GM23248 (cell line): ENCODE measurements around the gene KCNH3. TPM values are rescaled to one million over a fixed set of nuclear protein-coding genes. Genes with fewer than 3 reads are reported as not detected.

Source experiments
- DNase-seq: peaks from one replicate; pipeline ENCODE4 v3.0.0-alpha.2; 2015
- H2AFZ ChIP-seq: fragments of 200-600 bp; sonication (generic); 2 replicates; pipeline ENCODE4 v1.6.1; 2016; ENCODE audit warnings: antibody characterized with exemption
- H3F3A ChIP-seq: fragments of 200-600 bp; sonication (generic); 2 replicates; pipeline ENCODE4 v1.6.1; 2016; ENCODE audit warnings: mild to moderate bottlenecking, antibody characterized with exemption, mixed run types; ENCODE audit not compliant: insufficient read depth
- H3K27ac ChIP-seq: fragments of 200-600 bp; sonication (generic); 2 replicates; pipeline ENCODE4 v1.5.1; 2016; ENCODE audit warnings: mild to moderate bottlenecking
- H3K27me3 ChIP-seq: fragments of 200-600 bp; sonication (generic); replicated peaks from 2 replicates; pipeline ENCODE4 v1.6.1; 2016; ENCODE audit warnings: mild to moderate bottlenecking; ENCODE audit not compliant: insufficient read depth
- H3K36me3 ChIP-seq: fragments of 200-600 bp; sonication (generic); 2 replicates; pipeline ENCODE4 v1.6.1; 2016; ENCODE audit warnings: low read depth, mild to moderate bottlenecking
- H3K4me1 ChIP-seq: fragments of 200-600 bp; sonication (generic); 2 replicates; pipeline ENCODE4 v1.6.1; 2016; ENCODE audit warnings: mild to moderate bottlenecking; ENCODE audit not compliant: insufficient read depth
- H3K4me2 ChIP-seq: fragments of 200-600 bp; sonication (generic); one replicate; pipeline ENCODE4 v1.6.1; 2016; ENCODE audit warnings: mild to moderate bottlenecking; ENCODE audit not compliant: unreplicated experiment
- H3K4me3 ChIP-seq: fragments of 200-600 bp; sonication (generic); 2 replicates; pipeline ENCODE4 v1.5.1; 2016; ENCODE audit warnings: mild to moderate bottlenecking
- H3K79me2 ChIP-seq: fragments of 200-600 bp; sonication (generic); 2 replicates; pipeline ENCODE4 v1.6.1; 2016; ENCODE audit warnings: mild to moderate bottlenecking; ENCODE audit not compliant: insufficient read depth
- H3K9ac ChIP-seq: fragments of 200-600 bp; sonication (generic); 2 replicates; pipeline ENCODE4 v1.6.1; 2016; ENCODE audit warnings: mild to moderate bottlenecking
- H3K9me2 ChIP-seq: fragments of 200-600 bp; sonication (generic); 2 replicates; pipeline ENCODE4 v1.6.1; 2016; ENCODE audit warnings: mixed run types, mild to moderate bottlenecking, moderate library complexity; ENCODE audit not compliant: insufficient read depth
- H3K9me3 ChIP-seq: fragments of 200-600 bp; sonication (generic); one replicate; pipeline ENCODE4 v1.6.1; 2017; ENCODE audit warnings: low read depth
- H4K20me1 ChIP-seq: fragments of 200-600 bp; sonication (generic); 2 replicates; pipeline ENCODE4 v1.6.0; 2016; ENCODE audit not compliant: insufficient read depth
- EZH2 ChIP-seq: fragments of 200-600 bp; sonication (generic); IDR thresholded peaks from 2 replicates; pipeline ENCODE4 v1.6.1; 2018; ENCODE audit warnings: antibody characterized with exemption, mild to moderate bottlenecking; ENCODE audit not compliant: insufficient read depth, poor library complexity, severe bottlenecking
- EZH2phosphoT487 ChIP-seq: fragments of 200-600 bp; sonication (generic); IDR thresholded peaks from 2 replicates; pipeline ENCODE4 v1.6.1; 2018; ENCODE audit warnings: antibody characterized with exemption, moderate library complexity, mild to moderate bottlenecking, low read depth; ENCODE audit not compliant: insufficient read depth
- WGBS, 2 experiments: methylation state at CpG; one replicate each; pipeline ENCODE4 v1.1.6; 2015 to 2017; ENCODE audit warnings: low lambda C conversion rate in 2 of 2, low coverage in 1 of 2; ENCODE audit errors: missing lambda C conversion rate in 2 of 2; 5-methylcytosine and 5-hydroxymethylcytosine counted together
- in situ Hi-C: fragments of 300-500 bp; cut with MboI; formaldehyde crosslinking; loops from 2 replicates; pipeline ENCODE4 v1.15.0; 2020
- polyA plus RNA-seq: library from polyadenylated mRNA; unstranded; fragments of >200 nt; fragmentation: Nextera tagmentation; extraction: Ambion mirVana; gene quantifications from 2 replicates; pipeline ENCODE4 v1.2.1, GENCODE V29; 2016
- total RNA-seq: library from RNA; depleted of rRNA; stranded (reverse); fragments of >200 nt; shearing (Covaris generic); gene quantifications from 2 replicates; pipeline ENCODE4 v1.2.3, GENCODE V29; 2014

The KCNH3 gene
- total and polyA plus RNA-seq, 2 experiments from 2014 or later, result 0.09 TPM; not detected in 1

DNA sequence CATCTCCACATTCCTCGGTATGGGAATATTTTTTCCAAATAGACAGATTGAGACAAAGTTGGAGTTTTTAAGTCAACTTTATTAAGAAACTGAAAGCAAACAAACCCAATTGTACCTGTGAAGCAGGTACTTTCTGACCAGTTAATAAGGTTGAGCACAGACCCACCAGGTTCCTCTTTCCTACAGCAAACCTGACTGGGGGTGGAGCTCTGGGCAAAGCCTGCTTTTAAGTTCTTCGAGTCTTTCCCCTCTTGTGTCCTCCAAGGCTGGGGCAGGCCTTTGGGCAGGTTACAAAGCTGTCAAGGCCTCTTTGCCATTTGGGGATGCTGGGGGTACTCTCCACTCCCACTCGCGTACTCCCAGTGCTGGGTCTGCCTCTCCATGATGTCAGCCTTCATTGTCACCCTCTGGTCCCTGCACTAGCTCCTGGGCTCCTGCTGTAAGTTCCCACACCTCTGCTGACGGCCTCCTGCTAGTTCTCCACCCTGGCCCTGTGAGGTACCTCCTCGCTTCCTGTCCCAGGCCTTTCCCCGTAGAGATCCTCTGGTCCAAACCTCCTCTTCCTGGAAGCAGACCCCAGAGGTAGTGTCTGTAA, 3.2 kb downstream of the KCNH3 start:
- no peak for TF ChIP-seq EZH2phosphoT487
- TF ChIP-seq EZH2, result no peak
- no peaks in the 10 kb centered on the region for H3K79me2 ChIP-seq
- H3K27ac ChIP-seq, result no peak overlapping the region
- no peaks in the 10 kb centered on the region for H3K9me2 ChIP-seq
- H3K9me3 ChIP-seq, result no peaks in the 10 kb centered on the region
- 0 out of 2 replicates have a peak, but pooled peaks cover under 1% of the 10 kb centered on the region for H3F3A ChIP-seq
- H4K20me1 ChIP-seq, result no peaks in the 10 kb centered on the region
- no peak for DNase-seq
- H3K27me3 ChIP-seq, result peaks cover 36% of the 10 kb centered on the region
- no peak overlapping the region for H3K9ac ChIP-seq
- no peak overlapping the region for H3K4me3 ChIP-seq
- H3K4me2 ChIP-seq, result no peak overlapping the region
- H2AFZ ChIP-seq, result no peak overlapping the region
- in situ Hi-C loops, result no loop called here
- WGBS, 2 experiments, result 79 to 82% methylated on average over 7 of the region's 7 CpGs
- peaks cover 2% of the 10 kb centered on the region; the same call in 1 of the 2 replicates for H3K4me1 ChIP-seq
- H3K36me3 ChIP-seq, result no peaks in the 10 kb centered on the region

DNA sequence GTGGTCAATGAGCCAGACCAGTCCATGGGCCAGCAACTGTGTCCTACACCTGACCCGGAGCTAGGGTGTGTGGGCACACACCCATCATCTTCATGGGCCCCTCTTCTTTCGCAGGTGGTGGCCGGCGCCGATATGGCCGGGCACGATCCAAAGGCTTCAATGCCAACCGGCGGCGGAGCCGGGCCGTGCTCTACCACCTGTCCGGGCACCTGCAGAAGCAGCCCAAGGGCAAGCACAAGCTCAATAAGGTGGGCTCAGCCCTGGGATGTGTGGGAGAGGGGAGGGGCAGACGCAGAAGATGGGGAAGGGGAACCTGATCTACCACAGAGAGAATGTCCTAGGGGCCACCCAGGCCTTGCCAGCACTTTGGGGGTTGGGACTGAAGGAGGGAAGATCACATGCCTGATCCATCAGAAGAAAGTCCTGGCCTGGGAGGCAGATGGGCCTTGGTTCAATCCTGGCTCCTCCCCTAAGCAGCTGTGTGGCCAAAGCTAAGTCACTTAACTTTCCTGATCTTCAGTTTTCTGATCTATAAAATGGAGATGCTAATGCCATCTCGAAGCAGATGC, 3.8 kb downstream of the KCNH3 start:
- Histone ChIP-seq H4K20me1 (no peaks in the 10 kb centered on the region), H3K4me2 (no peak overlapping the region), H3K9ac (no peak overlapping the region), H3K9me2 (no peaks in the 10 kb centered on the region), H3K27ac (no peak overlapping the region), H3K4me3 (no peak overlapping the region), H3K4me1 (peaks cover 2% of the 10 kb centered on the region; the same call in 1 of the 2 replicates), H3K36me3 (no peaks in the 10 kb centered on the region), H3K9me3 (no peaks in the 10 kb centered on the region), H3F3A (no peaks in the 10 kb centered on the region), H3K27me3 (peaks cover 35% of the 10 kb centered on the region), H2AFZ (no peak overlapping the region), H3K79me2 (no peaks in the 10 kb centered on the region)
- in situ Hi-C loops, result no loop called here
- DNase-seq, result no peak
- 90 to 97% methylated on average over 13 to 15 of the region's 15 CpGs for whole genome bisulfite sequencing, 2 experiments
- no peak for TF ChIP-seq EZH2

GRCh38 chr12:49543221-49543913, 4.5 kb downstream of the KCNH3 start:
- H3K27ac ChIP-seq, result no peak overlapping the region
- 47 to 48% methylated on average over 20 of the region's 20 CpGs for WGBS, 2 experiments
- H4K20me1 ChIP-seq, result no peaks in the 10 kb centered on the region
- H3K4me3 ChIP-seq, result no peak overlapping the region
- in situ Hi-C loops, result no loop called here
- no peak for TF ChIP-seq EZH2
- TF ChIP-seq EZH2phosphoT487, result no peak
- DNase-seq, result no peak
- peaks cover 29% of the 10 kb centered on the region for H3K27me3 ChIP-seq
- H3K36me3 ChIP-seq, result no peaks in the 10 kb centered on the region
- no peak overlapping the region for H3K4me2 ChIP-seq
- no peaks in the 10 kb centered on the region for H3K79me2 ChIP-seq
- H2AFZ ChIP-seq, result no peak overlapping the region
- H3K9me3 ChIP-seq, result no peaks in the 10 kb centered on the region
- H3K9ac ChIP-seq, result no peak overlapping the region
- no peaks in the 10 kb centered on the region; the same call in 1 of the 2 replicates for H3K4me1 ChIP-seq
- no peaks in the 10 kb centered on the region for H3F3A ChIP-seq
- no peaks in the 10 kb centered on the region for H3K9me2 ChIP-seq

DNA sequence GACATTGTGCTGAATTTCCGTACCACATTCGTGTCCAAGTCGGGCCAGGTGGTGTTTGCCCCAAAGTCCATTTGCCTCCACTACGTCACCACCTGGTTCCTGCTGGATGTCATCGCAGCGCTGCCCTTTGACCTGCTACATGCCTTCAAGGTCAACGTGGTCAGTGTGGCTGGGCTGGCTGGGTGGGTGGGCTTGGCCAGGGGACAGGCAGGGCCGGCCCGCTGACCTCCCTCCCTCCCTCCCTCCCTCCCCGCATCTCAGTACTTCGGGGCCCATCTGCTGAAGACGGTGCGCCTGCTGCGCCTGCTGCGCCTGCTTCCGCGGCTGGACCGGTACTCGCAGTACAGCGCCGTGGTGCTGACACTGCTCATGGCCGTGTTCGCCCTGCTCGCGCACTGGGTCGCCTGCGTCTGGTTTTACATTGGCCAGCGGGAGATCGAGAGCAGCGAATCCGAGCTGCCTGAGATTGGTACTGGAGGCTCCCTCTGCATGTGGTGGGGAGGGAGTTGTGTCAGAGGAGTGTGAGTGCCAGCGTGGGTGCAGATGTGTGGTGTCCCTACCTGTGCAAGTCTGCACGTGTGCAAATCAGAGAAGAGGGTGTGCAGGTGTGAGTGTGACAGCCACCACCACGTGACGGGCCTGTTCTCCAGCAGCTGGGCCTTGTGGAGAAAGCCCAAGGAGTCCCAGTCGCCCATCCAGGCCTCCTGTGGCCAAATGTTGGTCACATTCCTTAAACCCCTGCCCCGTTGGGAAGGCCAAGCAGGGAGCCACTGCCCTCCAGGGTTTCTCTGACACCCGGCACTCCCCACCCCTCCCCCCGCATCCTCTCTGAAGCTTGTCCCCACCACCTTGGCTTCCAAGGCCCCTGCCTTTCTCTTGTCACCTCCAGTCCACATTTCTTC, 5.3 kb downstream of the KCNH3 start:
- Histone ChIP-seq H3K4me2 (no peak overlapping the region), H3K36me3 (no peaks in the 10 kb centered on the region), H3K27ac (no peak overlapping the region), H3K9ac (no peak overlapping the region), H3K4me1 (no peaks in the 10 kb centered on the region), H4K20me1 (no peaks in the 10 kb centered on the region), H3K27me3 (peaks cover 33% of the 10 kb centered on the region), H2AFZ (no peak overlapping the region), H3K9me3 (no peaks in the 10 kb centered on the region), H3K79me2 (no peaks in the 10 kb centered on the region), H3K4me3 (no peak overlapping the region), H3K9me2 (no peaks in the 10 kb centered on the region), H3F3A (no peaks in the 10 kb centered on the region)
- WGBS, 2 experiments, result 25 to 28% methylated on average over 34 to 39 of the region's 39 CpGs
- no peak for DNase-seq
- TF ChIP-seq EZH2phosphoT487 (no peak), EZH2 (no peak)
- in situ Hi-C loops, result no loop called here
